ENCODE data around the gene GAL. TPM values are rescaled to one million over a fixed set of nuclear protein-coding genes. Genes with fewer than 3 reads are reported as not detected.

Gene GAL
- polyA plus RNA-seq, 4 donors = 0.42 to 1.1 (median 0.44) TPM; not detected in 1

DNA sequence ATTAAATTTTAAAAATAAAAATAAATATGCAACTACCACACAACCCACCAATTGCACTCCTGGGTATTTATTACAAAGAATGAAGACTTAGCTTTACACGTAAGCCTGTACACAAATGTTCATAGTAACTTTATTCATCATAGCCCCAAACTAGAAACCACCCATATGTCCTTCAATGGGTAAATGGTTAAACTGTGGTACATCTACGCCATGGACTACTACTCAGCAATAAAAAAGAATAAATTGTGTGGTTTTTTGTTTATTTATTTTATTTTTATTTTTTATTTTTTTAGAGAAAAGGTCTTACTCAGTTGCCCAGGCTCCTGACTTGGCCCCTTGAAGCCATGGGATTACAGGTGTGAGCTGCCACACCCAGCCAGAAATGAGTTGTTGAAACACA is 14.6 kb downstream of the GAL start:
- DNase-seq (ENCODE audit: low read depth in 4 of 4, low spot score in 3 of 4) = no peak

GRCh38 chr11:68704887-68705286 is 20.5 kb downstream of the GAL start:
- no peak for DNase-seq (ENCODE audit: low read depth in 4 of 4, low spot score in 3 of 4)

GRCh38 chr11:68707527-68707926 is 23.2 kb downstream of the GAL start:
- DNase-seq (ENCODE audit: low read depth in 4 of 4, low spot score in 3 of 4) = no peak

DNA sequence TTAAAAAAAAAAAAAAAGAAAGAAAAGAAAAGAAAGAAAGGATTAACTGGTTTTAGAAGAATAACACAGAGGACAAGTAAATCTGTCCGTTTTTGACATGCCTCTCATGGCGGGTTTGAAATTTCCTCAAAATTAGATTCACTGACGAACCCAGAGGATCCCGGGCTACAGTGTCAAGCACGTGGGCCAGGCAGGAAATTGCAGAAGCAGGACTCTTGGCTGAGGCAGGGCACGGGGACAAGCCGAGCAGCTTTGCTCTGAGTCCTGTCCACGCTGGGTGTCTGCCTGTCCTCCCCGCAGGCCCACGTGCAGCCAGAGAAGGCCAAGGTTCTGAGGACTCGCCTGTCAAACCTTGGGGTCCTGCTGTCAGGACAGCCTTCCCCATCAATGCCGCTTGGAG is 24.7 kb downstream of the GAL start:
- DNase-seq (ENCODE audit: low read depth in 4 of 4, low spot score in 3 of 4) = no peak

DNA sequence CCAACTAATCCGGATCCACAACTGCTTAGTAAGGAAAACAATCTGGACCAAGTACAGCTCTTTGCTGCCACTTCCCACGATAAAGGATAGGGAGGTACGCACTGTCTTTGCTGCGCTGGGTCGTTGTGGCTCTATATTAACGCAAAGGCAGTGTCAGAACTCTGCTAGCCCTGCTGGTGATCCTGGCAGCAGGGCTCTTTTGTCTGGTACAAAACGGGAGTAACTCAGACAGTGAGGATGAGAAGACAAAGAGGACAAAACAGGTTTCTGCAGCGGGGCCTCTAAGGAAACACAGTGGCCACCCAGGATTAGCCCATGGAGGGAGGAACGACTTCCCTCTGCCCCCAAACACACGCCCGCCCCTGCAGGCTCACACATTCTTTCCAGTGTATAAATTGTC is 26.1 kb downstream of the GAL start:
- no peak for DNase-seq (ENCODE audit: low read depth in 4 of 4, low spot score in 3 of 4)

- no peak for DNase-seq (ENCODE audit: low read depth in 4 of 4, low spot score in 3 of 4)
Observed at GRCh38 chr11:68711114-68711513, 26.8 kb downstream of the GAL start.

- peak; percentile 14 to 37 (median 16) for DNase-seq (ENCODE audit: low read depth in 4 of 4, low spot score in 3 of 4)
Observed at GRCh38 chr11:68714060-68714856, 29.9 kb downstream of the GAL start.

DNA sequence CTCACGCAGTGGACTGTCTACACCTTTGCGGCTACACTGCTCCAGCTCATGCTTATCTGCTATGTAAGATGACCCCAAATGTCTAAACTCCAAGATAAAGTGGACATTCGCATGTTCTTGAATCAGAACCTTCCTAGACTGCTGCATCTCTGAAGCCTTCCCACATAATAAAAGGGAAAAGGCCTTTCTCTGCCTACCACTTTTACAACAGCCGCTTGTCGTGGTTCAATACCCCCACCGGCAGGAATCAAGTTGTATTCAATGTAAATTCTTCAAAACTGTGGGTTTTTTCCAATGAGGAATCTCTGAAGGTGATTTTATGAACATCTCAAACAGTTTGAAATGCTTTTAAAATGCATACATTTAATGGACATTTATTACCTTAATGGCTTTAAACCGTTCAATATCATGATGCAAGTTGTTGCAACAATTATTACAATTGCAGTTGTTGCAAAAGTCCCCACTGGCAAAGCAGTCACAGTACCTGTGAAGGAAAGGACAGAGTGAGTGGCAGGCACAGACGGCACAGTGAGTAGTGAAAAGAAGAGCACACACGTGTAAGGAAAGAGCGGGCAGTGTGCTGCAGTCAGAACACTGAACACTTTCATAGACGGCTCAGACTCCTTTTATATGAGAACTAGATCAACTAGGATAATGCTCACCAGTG is 31.2 kb downstream of the GAL start:
- no peak for DNase-seq (ENCODE audit: low read depth in 4 of 4, low spot score in 3 of 4)

- no peak for DNase-seq (ENCODE audit: low read depth in 4 of 4, low spot score in 3 of 4)
Observed at GRCh38 chr11:68721075-68721474, 36.7 kb downstream of the GAL start.

GRCh38 chr11:68722143-68722542 is 37.8 kb downstream of the GAL start:
- DNase-seq (ENCODE audit: low read depth in 4 of 4, low spot score in 3 of 4) = no peak

- DNase-seq (ENCODE audit: low read depth in 4 of 4, low spot score in 3 of 4) = no peak
Observed at GRCh38 chr11:68724293-68724692, 39.9 kb downstream of the GAL start.

GRCh38 chr11:68727783-68728182 is 43.4 kb downstream of the GAL start:
- DNase-seq (ENCODE audit: low read depth in 4 of 4, low spot score in 3 of 4) = no peak

- no peak for DNase-seq (ENCODE audit: low read depth in 4 of 4, low spot score in 3 of 4)
Observed at GRCh38 chr11:68734111-68734510, 49.8 kb downstream of the GAL start.

GRCh38 chr11:68735125-68735524 is 50.8 kb downstream of the GAL start:
- DNase-seq (ENCODE audit: low read depth in 4 of 4, low spot score in 3 of 4) = no peak

- no peak for DNase-seq (ENCODE audit: low read depth in 4 of 4, low spot score in 3 of 4)
Observed at GRCh38 chr11:68735646-68736045, 51.3 kb downstream of the GAL start.

Other genes starting within 250 kb of the GAL start
- 100 to 1,000 TPM in 2 of 4 donors, 10 to 100 TPM in 2; 82.7 to 109 (median 101) TPM for gene PPP6R3, start 223.8 kb upstream of the GAL start, polyA plus RNA-seq (ENCODE audit: insufficient read length in 4 of 4)
- 10 to 100 TPM; 17.8 to 21.3 (median 19.5) TPM for gene TESMIN, start 67.0 kb downstream of the GAL start, polyA plus RNA-seq (ENCODE audit: insufficient read length in 4 of 4)
- 10 to 100 TPM; 31.6 to 37.1 (median 35.4) TPM for gene CPT1A, start 157.4 kb downstream of the GAL start, polyA plus RNA-seq (ENCODE audit: insufficient read length in 4 of 4)
- 10 to 100 TPM; 68.3 to 90.7 (median 73.2) TPM for gene MRPL21, start 219.3 kb downstream of the GAL start, polyA plus RNA-seq (ENCODE audit: insufficient read length in 4 of 4)
- 10 to 100 TPM; 15.2 to 22.5 (median 16.3) TPM for gene IGHMBP2, start 219.3 kb downstream of the GAL start, polyA plus RNA-seq (ENCODE audit: insufficient read length in 4 of 4)

Data from right renal pelvis (tissue), 4 donors.